Right forelimb (tissue), 1 donor: Measurements from ENCODE around the gene CD58.
"Not testable (repeated sequence)": the region's sequence is repeated elsewhere in the genome, so short reads cannot be mapped to it uniquely, and the experiment has no call there.

Experiments
- DNase-seq: peaks from one replicate; pipeline ENCODE4 v3.0.0-alpha.2; 2018

The CD58 gene, protein sequence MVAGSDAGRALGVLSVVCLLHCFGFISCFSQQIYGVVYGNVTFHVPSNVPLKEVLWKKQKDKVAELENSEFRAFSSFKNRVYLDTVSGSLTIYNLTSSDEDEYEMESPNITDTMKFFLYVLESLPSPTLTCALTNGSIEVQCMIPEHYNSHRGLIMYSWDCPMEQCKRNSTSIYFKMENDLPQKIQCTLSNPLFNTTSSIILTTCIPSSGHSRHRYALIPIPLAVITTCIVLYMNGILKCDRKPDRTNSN

GRCh38 chr1:116570358-116571214 lies at the start of gene CD58:
CD58 (minus strand) TSS chr1:116571026; CDS start chr1:116570972, 54 bp downstream.
- peak; percentile 90 for DNase-seq

DNA sequence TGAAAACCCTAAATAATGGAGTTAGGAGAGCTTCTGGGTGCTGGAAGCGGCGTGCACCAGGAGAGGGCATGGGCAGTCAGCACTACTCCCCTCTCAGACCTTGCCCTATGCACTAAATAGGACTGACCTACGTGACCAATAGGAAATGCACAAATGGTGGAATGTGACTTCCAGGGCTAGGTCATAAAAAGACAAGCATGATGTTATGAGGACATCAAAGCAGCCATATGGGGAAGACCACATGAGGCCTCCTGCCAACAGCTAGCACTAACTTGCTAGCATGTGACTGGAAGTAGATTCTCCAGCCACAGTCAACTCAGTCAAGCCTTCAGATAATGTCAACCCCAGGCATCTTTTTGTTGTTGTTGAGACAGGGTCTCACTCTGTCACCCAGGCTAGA lies 49.6 kb upstream of the CD58 start:
- DNase-seq, result not testable (repeated sequence)

GRCh38 chr1:116619106-116619505 lies 48.3 kb upstream of the CD58 start:
- DNase-seq, result not testable (repeated sequence)

- DNase-seq, result not testable (repeated sequence)
These were observed 47.0 kb upstream of the CD58 start for GRCh38 chr1:116617808-116618207.

DNA sequence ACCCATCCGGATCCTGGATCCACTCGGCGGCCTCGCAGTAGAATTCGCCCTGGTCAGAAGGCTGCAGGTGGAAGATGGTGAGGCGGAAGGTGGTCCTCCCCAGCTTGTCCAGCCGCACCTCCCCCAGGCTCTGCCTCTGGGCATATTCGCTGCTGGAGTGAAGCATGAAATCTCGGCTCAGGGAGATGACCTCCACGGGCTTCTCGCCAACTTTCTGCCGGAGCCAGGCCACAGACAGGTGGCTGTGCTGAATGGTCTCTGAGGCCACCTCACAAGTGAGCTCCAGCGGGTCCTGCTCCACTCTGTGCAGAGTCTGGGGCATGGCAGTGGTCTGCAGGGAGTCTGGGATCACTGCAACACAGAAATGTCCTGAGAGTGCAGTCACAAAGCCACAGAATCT lies 43.0 kb upstream of the CD58 start:
- not testable (repeated sequence) for DNase-seq

DNA sequence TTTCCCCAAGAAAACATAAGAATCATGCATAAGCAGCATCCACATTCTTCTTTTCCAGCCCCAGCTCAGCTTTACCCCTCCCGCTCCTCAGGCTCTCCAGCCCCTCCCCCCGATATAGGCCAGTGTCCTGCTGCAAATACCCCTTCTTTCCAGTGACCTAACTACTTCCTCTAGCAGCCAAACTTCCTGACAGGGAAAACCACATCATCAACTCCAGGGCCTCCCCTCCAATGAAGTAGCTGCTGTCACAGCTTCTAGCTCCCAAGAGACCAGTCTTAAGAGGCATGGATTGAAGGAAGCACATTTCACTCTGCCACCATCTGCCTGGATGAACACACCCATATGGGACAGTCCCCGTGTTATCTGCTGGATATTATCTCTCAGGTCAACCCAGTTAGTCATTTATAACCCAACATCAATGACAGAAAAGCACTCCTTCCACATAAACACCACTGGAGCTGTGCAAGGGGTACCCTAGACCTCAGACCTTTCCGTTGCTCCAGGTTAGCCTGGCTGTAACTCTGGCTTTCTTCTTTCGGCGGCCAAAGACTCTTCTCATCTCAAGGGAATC lies 39.1 kb upstream of the CD58 start:
- DNase-seq, result not testable (repeated sequence)

- DNase-seq, result not testable (repeated sequence)
These were observed 38.0 kb upstream of the CD58 start for GRCh38 chr1:116608841-116609240.

DNA sequence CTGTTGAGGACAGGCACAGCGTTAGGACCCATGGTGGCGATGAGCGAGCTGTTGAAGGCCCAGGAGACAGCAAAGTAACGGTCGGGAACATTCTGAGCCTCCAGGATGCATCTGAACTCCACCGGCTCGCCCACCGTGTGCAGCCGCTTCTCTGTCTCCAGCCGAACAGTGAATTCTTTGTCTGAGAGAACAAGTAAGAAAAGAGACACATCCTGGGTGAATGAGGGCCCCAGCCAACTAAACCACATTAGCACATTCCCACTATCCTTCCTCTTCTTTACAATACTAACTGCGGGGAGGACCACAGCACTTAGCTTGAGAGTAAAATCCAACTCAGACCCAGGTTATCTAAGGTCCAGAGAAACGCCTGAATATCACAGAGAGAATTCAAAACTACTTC lies 37.3 kb upstream of the CD58 start:
- DNase-seq, result not testable (repeated sequence)

GRCh38 chr1:116607463-116607862 lies 36.6 kb upstream of the CD58 start:
- DNase-seq, result not testable (repeated sequence)

GRCh38 chr1:116606067-116606466 lies 35.2 kb upstream of the CD58 start:
- DNase-seq, result not testable (repeated sequence)

- no peak for DNase-seq
These were observed 34.5 kb upstream of the CD58 start for GRCh38 chr1:116605315-116605714.

DNA sequence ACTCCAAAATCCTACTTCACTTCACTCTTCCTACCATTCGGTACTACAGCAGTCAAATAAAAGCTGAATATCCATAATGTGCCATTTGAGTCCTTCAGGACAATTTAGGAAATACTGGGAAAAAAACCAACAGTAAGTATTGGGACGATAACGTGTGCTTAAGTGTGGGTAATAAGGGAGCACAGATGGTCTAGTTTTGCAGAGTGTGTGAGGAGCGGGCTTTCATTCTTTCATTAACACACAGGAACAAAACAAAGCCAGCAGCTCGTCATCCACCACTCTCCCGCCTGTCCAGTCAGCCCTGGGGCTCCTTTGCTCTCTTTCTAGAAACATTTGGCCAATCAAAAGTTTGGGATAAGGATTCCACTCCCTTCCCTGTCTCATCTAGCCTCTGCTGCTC lies 33.6 kb upstream of the CD58 start:
- DNase-seq, result not testable (repeated sequence)

- not testable (repeated sequence) for DNase-seq
These were observed 32.8 kb upstream of the CD58 start for GRCh38 chr1:116603646-116604045.

DNA sequence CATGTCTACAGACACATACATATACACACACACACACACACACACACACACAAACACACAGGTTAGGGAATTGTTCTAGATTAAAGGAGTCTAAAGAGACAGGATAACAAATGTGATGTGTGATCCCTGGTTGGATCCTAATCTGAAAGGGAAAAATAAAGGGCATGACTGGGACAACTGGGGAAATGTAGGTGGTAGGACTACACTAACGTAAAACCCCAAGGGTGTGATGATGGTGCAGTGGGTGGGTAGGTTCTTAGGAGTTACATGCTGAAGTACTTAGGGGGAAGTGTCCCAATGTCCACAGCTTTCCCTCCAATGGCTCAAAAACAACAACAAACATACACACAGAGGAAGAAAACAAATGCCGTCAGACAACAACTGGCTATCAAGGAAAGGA lies 28.5 kb upstream of the CD58 start:
- DNase-seq, result not testable (repeated sequence)

GRCh38 chr1:116598420-116599036 lies 27.7 kb upstream of the CD58 start:
- not testable (repeated sequence) for DNase-seq

DNA sequence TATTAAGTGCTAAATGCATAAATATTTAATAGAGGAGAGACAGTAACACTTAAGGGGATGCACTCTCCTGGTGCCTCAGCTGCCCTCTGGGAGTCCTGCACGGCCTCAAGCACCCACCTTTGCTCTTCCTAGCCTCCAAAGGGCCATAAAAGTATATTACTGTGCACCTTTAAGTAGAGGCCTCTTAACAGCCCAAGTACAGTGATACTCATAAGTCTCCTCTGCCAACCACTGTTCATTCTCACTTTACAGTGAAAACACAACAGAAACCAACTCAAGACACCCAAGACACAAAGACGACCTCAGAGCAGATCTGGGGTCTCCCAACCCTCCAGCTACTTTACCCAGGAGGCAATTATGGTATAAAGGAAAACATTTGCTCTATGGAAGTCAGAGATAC lies 26.6 kb upstream of the CD58 start:
- not testable (repeated sequence) for DNase-seq

- DNase-seq, result not testable (repeated sequence)
These were observed 26.0 kb upstream of the CD58 start for GRCh38 chr1:116596742-116597307.

- DNase-seq, result not testable (repeated sequence)
These were observed 25.3 kb upstream of the CD58 start for GRCh38 chr1:116595946-116596741.

- DNase-seq, result not testable (repeated sequence)
These were observed 24.4 kb upstream of the CD58 start for GRCh38 chr1:116595065-116595840.

GRCh38 chr1:116593977-116594376 lies 23.2 kb upstream of the CD58 start:
- DNase-seq, result not testable (repeated sequence)

GRCh38 chr1:116593401-116593800 lies 22.6 kb upstream of the CD58 start:
- DNase-seq, result not testable (repeated sequence)
